HG03108 (cell line): ENCODE measurements around the gene ZNF232.
"Not testable (repeated sequence)": the region's sequence is repeated elsewhere in the genome, so short reads cannot be mapped to it uniquely, and the experiment has no call there.

Experiments used
- ATAC-seq: cut with Tn5 transposase; IDR thresholded peaks from one replicate; pipeline ENCODE4 v1.9.1; 2021; ENCODE audit warnings: moderate library complexity; ENCODE audit not compliant: unreplicated experiment

ZNF232 gene

GRCh38 chr17:5111402-5112204 is at the start of gene ZNF232:
TSS of gene ZNF232 (minus strand) at chr17:5111878. CDS start at chr17:5111822, 56 bp downstream.
- ATAC-seq: peak; percentile 83

GRCh38 chr17:5160702-5161101 is 49.0 kb upstream of the ZNF232 start:
- ATAC-seq: not testable (repeated sequence)

- not testable (repeated sequence) for ATAC-seq
These were observed 34.4 kb upstream of the ZNF232 start for GRCh38 chr17:5146122-5146521.

GRCh38 chr17:5142877-5143276 is 31.2 kb upstream of the ZNF232 start:
- ATAC-seq: not testable (repeated sequence)

GRCh38 chr17:5139458-5139732 is 27.7 kb upstream of the ZNF232 start:
- ATAC-seq: no peak

- no peak for ATAC-seq
These were observed 27.2 kb upstream of the ZNF232 start for GRCh38 chr17:5138616-5139457.

GRCh38 chr17:5138198-5138544 is 26.5 kb upstream of the ZNF232 start:
- not testable (repeated sequence) for ATAC-seq

- not testable (repeated sequence) for ATAC-seq
These were observed 26.0 kb upstream of the ZNF232 start for GRCh38 chr17:5137511-5138197.

GRCh38 chr17:5136580-5137412 is 25.1 kb upstream of the ZNF232 start:
- ATAC-seq: not testable (repeated sequence)

GRCh38 chr17:5135726-5136579 is 24.3 kb upstream of the ZNF232 start:
- ATAC-seq: no peak

GRCh38 chr17:5135131-5135712 is 23.5 kb upstream of the ZNF232 start:
- not testable (repeated sequence) for ATAC-seq

- ATAC-seq: not testable (repeated sequence)
These were observed 22.9 kb upstream of the ZNF232 start for GRCh38 chr17:5134571-5134970.

- not testable (repeated sequence) for ATAC-seq
These were observed 22.3 kb upstream of the ZNF232 start for GRCh38 chr17:5133961-5134360.

GRCh38 chr17:5133311-5133710 is 21.6 kb upstream of the ZNF232 start:
- ATAC-seq: no peak

GRCh38 chr17:5132503-5133225 is 21.0 kb upstream of the ZNF232 start:
- not testable (repeated sequence) for ATAC-seq

- not testable (repeated sequence) for ATAC-seq
These were observed 20.3 kb upstream of the ZNF232 start for GRCh38 chr17:5131799-5132502.

- ATAC-seq: no peak
These were observed 19.6 kb upstream of the ZNF232 start for GRCh38 chr17:5131146-5131715.

- not testable (repeated sequence) for ATAC-seq
These were observed 19.0 kb upstream of the ZNF232 start for GRCh38 chr17:5130687-5131086.
